PFSK-1 (cell line): ENCODE data around the gene MTX1.

Experiments
- POLR2AphosphoS5 ChIP-seq: IDR thresholded peaks from 2 replicates; pipeline ENCODE4 v1.6.1; 2012; ENCODE audit warnings: low read depth, mild to moderate bottlenecking, control low read depth, low read length, moderate library complexity
- SIN3A ChIP-seq: IDR thresholded peaks from 2 replicates; pipeline ENCODE4 v1.6.1; 2012; ENCODE audit warnings: mild to moderate bottlenecking, low read length, moderate library complexity, borderline replicate concordance; ENCODE audit not compliant: insufficient read depth
- TF ChIP-seq, protein P1 (sequence below), 2 experiments: IDR thresholded peaks; 2 replicates each; pipeline versions ENCODE4 v1.6.1 to v1.8.0; 2011 to 2012; ENCODE audit warnings: low read depth in 2 of 2, low read length in 2 of 2, control low read depth in 1 of 2, inconsistent platforms in 1 of 2, mild to moderate bottlenecking in 1 of 2, moderate library complexity in 1 of 2; ENCODE audit not compliant: insufficient read depth in 1 of 2

DNA sequence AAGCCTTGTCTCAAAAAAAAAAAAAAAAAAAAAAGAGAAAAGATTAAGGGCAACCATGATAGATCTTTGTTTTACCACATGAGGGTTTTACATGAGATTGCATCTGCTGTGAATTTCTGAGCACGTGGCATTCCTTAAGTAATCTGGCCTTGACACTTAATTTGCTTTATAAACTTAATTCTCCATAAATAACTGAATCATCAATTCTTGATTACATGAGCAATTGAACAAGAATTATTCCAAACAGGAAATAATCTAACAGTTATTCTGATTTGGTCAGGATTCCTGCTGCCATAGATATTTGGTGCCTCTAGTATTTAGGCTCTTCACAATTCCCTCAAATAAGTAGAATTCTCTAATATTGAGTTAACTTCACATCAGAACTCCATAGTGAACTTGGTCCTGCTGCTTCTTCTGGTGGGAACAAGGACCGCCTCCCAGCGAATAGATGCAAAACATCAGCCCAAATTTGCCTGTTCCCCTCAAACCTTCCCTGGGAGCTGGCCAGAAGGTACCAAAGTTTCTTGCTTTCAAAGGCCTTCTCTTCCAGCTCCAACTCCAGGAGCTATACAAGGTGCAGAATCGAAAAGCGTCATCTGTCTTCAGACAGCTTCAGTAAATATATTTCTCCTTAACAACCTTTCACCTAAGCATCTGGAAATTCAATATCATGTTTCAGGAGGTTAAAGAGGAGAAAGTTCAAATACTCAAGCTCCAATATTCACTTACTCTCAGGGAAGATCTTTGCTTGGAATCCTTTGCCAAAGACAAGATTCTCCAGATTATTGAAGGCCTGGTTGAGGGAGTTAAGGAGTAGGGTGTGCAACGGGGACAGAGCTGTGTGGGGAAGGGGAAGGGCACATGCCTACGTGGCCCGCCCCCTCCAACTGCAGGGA lies 36.4 kb upstream of the MTX1 start:
- TF ChIP-seq POLR2AphosphoS5 (no peak), SIN3A (no peak)
- TF ChIP-seq, protein P1, sequence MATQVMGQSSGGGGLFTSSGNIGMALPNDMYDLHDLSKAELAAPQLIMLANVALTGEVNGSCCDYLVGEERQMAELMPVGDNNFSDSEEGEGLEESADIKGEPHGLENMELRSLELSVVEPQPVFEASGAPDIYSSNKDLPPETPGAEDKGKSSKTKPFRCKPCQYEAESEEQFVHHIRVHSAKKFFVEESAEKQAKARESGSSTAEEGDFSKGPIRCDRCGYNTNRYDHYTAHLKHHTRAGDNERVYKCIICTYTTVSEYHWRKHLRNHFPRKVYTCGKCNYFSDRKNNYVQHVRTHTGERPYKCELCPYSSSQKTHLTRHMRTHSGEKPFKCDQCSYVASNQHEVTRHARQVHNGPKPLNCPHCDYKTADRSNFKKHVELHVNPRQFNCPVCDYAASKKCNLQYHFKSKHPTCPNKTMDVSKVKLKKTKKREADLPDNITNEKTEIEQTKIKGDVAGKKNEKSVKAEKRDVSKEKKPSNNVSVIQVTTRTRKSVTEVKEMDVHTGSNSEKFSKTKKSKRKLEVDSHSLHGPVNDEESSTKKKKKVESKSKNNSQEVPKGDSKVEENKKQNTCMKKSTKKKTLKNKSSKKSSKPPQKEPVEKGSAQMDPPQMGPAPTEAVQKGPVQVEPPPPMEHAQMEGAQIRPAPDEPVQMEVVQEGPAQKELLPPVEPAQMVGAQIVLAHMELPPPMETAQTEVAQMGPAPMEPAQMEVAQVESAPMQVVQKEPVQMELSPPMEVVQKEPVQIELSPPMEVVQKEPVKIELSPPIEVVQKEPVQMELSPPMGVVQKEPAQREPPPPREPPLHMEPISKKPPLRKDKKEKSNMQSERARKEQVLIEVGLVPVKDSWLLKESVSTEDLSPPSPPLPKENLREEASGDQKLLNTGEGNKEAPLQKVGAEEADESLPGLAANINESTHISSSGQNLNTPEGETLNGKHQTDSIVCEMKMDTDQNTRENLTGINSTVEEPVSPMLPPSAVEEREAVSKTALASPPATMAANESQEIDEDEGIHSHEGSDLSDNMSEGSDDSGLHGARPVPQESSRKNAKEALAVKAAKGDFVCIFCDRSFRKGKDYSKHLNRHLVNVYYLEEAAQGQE (IDR thresholded peaks at IDR 0.05; ENCODE audit: insufficient read depth in 1 of 2, low read depth in 2 of 2, low read length in 2 of 2) = no peak
